Measurements from ENCODE around the gene RPL41.

The RPL41 gene

GRCh38 chr12:56158029-56158925, 41.8 kb downstream of the RPL41 start, which contains the start of gene MYL6:
MYL6 (plus strand) TSS chr12:56158359; CDS start chr12:56158402, 43 bp downstream.
- no peaks in the 10 kb centered on the region for H3K27me3 ChIP-seq (ENCODE audit: control insufficient read depth, insufficient read depth, low read length)
- no peaks in the 10 kb centered on the region for H3K36me3 ChIP-seq (ENCODE audit: control insufficient read depth, insufficient read depth, low read length)
- H2AFZ ChIP-seq: peak within 1 kb of the TSS; percentile 85
- peak within 1 kb of the TSS; percentile 96 for H3K4me2 ChIP-seq (ENCODE audit: low read length)
- peak within 1 kb of the TSS; percentile 100 for H3K4me3 ChIP-seq (ENCODE audit: low read depth, low read length)
- no peaks in the 10 kb centered on the region for H3K9me3 ChIP-seq (ENCODE audit: control insufficient read depth, low read length)
- H3K27ac ChIP-seq: peak within 1 kb of the TSS; percentile 99
- no peak for TF ChIP-seq CTCF (IDR thresholded peaks at IDR 0.05)
- peak within 1 kb of the TSS; percentile 97 for H3K9ac ChIP-seq
- H3K4me1 ChIP-seq: peaks cover 28% of the 10 kb centered on the region
- H3K79me2 ChIP-seq: peaks cover 22% of the 10 kb centered on the region

GRCh38 chr12:56158926-56159461, 42.6 kb downstream of the RPL41 start:
- Histone ChIP-seq H3K4me2 (ENCODE audit: low read length) (peak overlapping the region; percentile 96), H3K9me3 (ENCODE audit: control insufficient read depth, low read length) (no peaks in the 10 kb centered on the region), H2AFZ (peak overlapping the region; percentile 53), H3K36me3 (ENCODE audit: control insufficient read depth, insufficient read depth, low read length) (no peaks in the 10 kb centered on the region), H3K4me1 (peaks cover 27% of the 10 kb centered on the region), H3K27me3 (ENCODE audit: control insufficient read depth, insufficient read depth, low read length) (no peaks in the 10 kb centered on the region), H3K27ac (peak overlapping the region; percentile 99), H3K79me2 (peaks cover 22% of the 10 kb centered on the region), H3K9ac (peak overlapping the region; percentile 97), H3K4me3 (ENCODE audit: low read depth, low read length) (peak overlapping the region; percentile 100)
- no peak for TF ChIP-seq CTCF (IDR thresholded peaks at IDR 0.05)

GRCh38 chr12:56159482-56160192, 43.2 kb downstream of the RPL41 start:
- Histone ChIP-seq H3K4me2 (ENCODE audit: low read length) (peak overlapping the region; percentile 96), H2AFZ (no peak overlapping the region), H3K4me3 (ENCODE audit: low read depth, low read length) (peak overlapping the region; percentile 100), H3K36me3 (ENCODE audit: control insufficient read depth, insufficient read depth, low read length) (no peaks in the 10 kb centered on the region), H3K79me2 (peaks cover 22% of the 10 kb centered on the region), H3K27me3 (ENCODE audit: control insufficient read depth, insufficient read depth, low read length) (no peaks in the 10 kb centered on the region), H3K4me1 (peaks cover 27% of the 10 kb centered on the region), H3K9ac (peak overlapping the region; percentile 97), H3K9me3 (ENCODE audit: control insufficient read depth, low read length) (no peaks in the 10 kb centered on the region), H3K27ac (peak overlapping the region; percentile 99)
- no peak for TF ChIP-seq CTCF (IDR thresholded peaks at IDR 0.05)

- Histone ChIP-seq H3K27ac (peak overlapping the region; percentile 99), H3K9me3 (ENCODE audit: control insufficient read depth, low read length) (no peaks in the 10 kb centered on the region), H3K27me3 (ENCODE audit: control insufficient read depth, insufficient read depth, low read length) (no peaks in the 10 kb centered on the region), H3K36me3 (ENCODE audit: control insufficient read depth, insufficient read depth, low read length) (no peaks in the 10 kb centered on the region), H3K9ac (peak overlapping the region; percentile 17), H3K4me2 (ENCODE audit: low read length) (peak overlapping the region; percentile 96), H3K79me2 (peaks cover 22% of the 10 kb centered on the region), H3K4me1 (peaks cover 27% of the 10 kb centered on the region), H3K4me3 (ENCODE audit: low read depth, low read length) (peak overlapping the region; percentile 100), H2AFZ (no peak overlapping the region)
- no peak for TF ChIP-seq CTCF (IDR thresholded peaks at IDR 0.05)
These were observed 43.8 kb downstream of the RPL41 start for GRCh38 chr12:56160193-56160763.
